COLO668 (cell line): ENCODE data around the gene SLC7A14.
A peak's percentile ranks its signal among the peaks of the same experiment; 100 is the strongest.

Source experiments
- DNase-seq: peaks from one replicate; lab custom pipeline; 2025; ENCODE audit not compliant: unreplicated experiment; lab: John Stamatoyannopoulos, UW

Gene SLC7A14

GRCh38 chr3:170499562-170500156 lies 86.2 kb downstream of the SLC7A14 start:
- DNase-seq: peak; percentile 1

GRCh38 chr3:170497207-170498095 lies 88.4 kb downstream of the SLC7A14 start:
- DNase-seq: no peak

DNA sequence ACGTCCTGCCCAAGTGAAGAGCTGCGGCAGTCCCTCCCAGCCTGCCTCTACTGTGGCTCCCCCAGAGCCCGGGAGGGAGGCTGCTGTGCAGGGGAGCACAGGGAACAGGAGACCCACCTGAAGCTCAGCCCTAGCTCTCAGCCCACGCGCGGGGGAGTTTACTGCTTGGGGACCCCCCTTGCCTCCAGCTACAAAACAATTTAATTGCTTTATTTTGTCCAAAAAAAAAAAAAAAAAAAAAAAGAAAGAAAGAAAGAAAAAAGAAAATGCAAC lies 89.1 kb downstream of the SLC7A14 start:
- DNase-seq: no peak

- no peak for DNase-seq
These were observed 89.6 kb downstream of the SLC7A14 start for GRCh38 chr3:170496026-170496867.

DNA sequence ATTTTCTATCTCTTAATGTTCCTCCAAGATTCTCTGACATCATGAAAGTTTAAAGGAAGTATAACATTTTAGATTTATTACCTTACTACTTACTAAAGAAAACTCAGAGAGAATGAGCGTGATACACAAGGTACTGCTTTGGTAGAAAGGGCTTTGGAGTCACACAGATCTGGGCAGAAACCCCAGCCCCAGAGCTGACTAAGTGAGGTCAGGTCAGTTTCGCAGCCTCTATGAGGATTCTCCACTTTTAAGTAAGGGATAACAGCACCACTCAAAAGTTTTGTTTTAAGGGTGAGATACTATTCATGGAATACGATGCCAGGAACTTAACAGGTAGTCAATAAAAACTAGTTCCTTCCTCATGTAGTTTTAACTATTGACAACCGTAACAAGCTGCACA lies 91.1 kb downstream of the SLC7A14 start:
- DNase-seq: no peak

DNA sequence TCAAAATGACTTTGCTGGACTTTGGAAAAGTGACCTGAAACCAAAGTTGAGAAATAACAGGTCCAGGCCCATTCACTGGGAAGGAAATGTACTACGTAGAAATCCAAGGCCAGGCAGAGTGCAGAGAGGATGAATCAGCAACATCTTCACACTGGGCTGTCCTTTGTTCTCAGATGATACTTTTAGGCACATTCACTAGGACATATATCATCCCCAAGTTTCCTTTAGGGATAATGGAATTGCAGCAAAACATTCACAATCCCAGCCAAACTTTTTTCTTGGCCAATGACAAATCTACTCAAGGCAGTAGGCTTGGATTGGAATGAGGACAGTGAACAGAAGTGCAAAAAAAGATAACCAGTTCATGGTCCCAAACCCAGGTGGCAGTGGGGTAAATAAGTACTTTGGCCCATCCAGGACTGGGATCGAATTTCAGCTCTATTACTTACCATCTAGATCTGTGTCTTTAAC lies 92.1 kb downstream of the SLC7A14 start:
- DNase-seq: no peak

DNA sequence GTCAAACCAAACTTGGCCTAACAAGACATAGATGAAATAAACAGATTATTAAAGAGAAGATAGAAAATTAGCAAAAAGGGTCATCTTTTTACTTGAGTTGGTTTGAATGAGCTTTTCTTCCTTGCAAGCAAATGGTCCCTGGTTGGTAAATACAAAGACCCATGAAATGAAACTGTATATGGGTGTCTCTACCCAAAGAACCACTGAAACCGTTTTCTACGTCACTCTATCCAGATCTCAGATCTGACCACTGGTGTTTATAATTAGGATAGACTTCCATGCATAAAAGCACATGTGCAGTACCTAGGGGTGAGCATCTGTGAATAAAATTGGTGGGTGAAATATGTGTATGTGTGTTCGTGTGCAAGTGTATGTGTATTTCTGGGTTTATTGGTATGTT lies 94.0 kb downstream of the SLC7A14 start:
- DNase-seq: no peak

DNA sequence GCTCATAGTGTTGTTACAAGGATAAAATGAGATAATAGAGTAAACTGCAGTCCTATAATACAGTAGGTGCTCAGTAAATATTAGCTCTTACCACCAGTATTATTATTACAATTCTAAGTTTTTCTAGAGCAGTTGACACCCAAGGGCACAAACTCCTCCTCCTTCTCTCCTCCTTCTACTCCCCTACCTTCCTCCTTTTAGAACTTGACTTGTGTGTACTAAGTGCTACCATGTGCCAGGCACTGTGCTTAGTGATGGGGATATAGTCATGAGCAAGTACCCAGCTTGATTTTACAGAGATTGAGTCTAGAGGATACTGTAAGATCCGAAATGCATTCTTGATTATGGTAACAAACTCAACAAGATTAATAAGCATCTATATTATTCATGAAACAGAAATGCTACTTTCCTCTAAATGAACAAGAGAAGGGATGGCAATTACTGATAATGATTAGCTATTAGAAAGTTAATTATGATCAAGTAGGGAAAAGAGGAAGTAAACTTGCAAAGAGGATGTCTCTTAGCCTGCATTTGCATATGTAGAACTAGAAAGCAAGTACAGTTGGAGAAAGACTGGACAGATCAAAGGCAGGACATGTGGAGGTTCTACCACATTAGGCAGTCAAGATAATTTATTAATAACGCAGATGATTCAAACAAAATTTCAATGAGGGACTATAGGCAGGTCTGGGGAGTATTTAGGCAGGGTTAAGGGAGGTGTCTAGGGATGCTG lies 94.9 kb downstream of the SLC7A14 start:
- no peak for DNase-seq

- DNase-seq: no peak
These were observed 97.1 kb downstream of the SLC7A14 start for GRCh38 chr3:170488802-170489201.

GRCh38 chr3:170487031-170487430 lies 98.8 kb downstream of the SLC7A14 start:
- no peak for DNase-seq

GRCh38 chr3:170486398-170486797 lies 99.5 kb downstream of the SLC7A14 start:
- no peak for DNase-seq

GRCh38 chr3:170485696-170486095 lies 100.2 kb downstream of the SLC7A14 start:
- no peak for DNase-seq

- no peak for DNase-seq
These were observed 100.6 kb downstream of the SLC7A14 start for GRCh38 chr3:170485294-170485693.

DNA sequence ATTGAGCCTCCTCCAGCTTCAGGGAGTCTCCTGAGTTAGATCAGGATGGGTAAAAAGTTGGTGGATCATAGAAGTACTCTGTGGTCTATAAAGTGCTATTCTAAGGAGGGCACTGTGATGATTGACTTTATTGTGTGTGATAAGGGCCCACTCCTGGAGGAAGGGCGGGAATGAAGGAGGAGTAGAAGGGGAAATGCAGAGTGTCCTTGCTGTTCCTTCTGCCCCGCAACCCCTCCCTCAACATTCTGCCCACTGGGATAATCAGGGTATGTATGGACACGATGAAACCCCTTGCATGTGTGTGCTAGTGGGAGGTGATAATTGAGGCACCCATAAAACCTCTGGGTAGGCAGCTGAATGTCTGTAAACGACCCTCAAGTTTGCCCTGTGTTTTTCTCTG lies 101.0 kb downstream of the SLC7A14 start:
- no peak for DNase-seq

- DNase-seq: no peak
These were observed 102.2 kb downstream of the SLC7A14 start for GRCh38 chr3:170483485-170484262.

GRCh38 chr3:170482199-170482598 lies 103.7 kb downstream of the SLC7A14 start:
- DNase-seq: no peak

DNA sequence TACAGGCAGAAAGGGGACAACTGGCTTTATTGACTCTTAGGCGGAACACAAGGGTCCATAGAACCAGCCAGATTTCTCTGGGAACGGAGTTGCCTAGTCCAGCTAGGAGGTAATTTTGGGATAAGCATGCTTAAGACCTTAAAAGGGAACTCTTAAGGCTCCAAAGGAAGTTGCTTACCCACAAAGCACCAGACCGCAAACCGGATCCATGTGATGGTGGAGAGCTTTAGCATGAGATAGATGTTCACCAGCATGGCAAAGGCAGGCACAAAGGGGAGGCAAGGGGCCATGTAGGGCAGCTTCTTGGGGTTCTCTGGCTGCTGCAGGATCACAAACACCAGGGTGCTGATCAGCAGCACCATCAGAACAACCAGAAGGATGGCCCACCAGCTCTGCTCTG lies 105.8 kb downstream of the SLC7A14 start:
- DNase-seq: no peak

DNA sequence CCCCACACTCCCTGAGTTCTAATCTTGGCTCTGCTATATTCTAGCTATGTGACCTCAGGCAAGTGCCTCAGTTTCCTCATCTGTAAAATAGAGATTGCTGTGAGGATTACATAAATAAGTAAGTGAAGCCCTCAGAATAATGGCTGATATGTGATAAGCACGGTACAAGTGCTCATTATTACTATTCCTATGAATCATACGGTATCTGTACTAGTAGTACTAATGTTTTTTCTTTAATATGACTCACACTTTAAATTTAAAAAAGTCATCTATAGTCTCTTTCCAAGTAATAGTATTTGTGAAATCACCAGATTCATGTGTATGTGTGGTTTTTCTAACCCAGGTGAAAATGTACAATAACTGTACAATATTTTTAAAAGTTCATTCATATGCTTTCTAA lies 108.5 kb downstream of the SLC7A14 start:
- no peak for DNase-seq

GRCh38 chr3:170476291-170476690 lies 109.6 kb downstream of the SLC7A14 start:
- no peak for DNase-seq

DNA sequence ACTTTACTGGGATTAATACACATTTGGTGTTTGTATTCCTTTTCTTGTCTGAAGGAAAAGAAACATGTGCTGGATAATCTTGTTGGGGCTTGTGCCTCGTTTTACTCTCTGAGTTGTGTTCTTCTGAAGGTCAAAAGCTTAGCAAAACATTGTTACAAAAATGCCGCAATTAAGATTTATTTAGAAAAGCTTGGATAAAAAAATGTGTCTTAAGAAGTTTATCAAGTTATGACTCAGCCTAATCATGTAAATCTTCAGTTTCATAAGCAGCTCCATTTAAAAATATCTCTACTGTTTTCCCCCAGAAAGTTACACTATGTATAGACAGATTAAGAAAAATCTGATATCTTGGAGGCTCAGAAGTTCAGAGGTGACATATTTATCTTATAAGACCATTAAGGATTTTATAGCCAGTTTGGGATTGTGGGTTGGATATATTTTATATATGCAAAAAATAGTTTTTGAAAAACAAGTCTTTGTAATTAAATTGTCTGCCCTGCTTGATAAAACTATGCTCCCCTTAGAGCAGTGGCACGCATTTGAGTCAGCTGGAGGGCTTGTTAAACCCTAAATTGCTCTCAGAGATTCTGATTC lies 110.7 kb downstream of the SLC7A14 start:
- no peak for DNase-seq
